Measurements from ENCODE around the gene CEBPG. TPM values are rescaled to one million over a fixed set of nuclear protein-coding genes. Genes with fewer than 3 reads are reported as not detected.
A peak's percentile ranks its signal among the peaks of the same experiment; 100 is the strongest.

CEBPG gene
- total and polyA plus RNA-seq, 11 donors, result 11.8 to 30.7 (median 14.7) TPM

DNA sequence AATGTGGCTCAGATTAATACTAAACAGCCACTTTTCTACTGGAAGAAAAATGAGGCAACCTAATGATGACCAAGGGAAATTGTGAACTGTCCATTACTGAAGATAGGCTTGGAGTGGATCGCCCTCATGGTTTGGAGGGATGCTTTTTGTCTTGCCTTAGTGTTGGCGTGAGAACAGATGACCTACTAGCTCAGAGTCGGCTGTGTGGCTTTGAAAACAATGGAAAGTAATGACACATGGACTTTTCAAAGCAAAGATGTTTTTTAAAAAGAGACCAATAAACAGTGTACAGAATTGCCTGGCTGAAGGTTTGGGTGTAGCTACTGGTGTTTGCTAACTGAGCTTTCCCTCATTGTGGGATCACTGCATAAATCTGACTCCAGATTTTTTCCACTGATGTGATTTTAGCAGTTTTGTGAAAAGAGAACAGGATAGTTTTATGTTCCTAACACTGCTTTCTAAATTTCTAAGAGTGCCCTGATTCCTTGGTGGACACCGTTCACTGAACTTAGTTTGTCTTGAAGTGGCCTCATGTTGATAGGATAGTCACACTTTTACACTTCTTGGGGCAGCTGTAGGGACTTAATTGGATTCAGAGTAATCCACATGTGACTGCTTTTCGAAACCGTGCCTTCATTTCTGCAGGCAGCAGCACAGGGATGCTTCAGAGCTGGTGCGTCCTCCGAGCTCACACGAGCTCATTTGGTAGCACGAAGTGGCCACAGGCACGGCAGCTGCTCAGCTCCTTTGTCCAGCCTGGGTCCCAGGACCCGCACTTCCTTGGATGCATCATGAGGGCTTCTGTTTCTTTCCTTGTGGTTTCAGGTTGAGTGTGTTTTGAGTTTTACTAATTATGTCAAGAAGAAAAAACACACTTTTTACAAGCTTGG is 4.3 kb downstream of the CEBPG start:
- intact Hi-C loops (cut with DNase I), result loop anchor here in 5 of 10 donors (2.0 to 10.0 kb wide), 3 partner anchors 13 to 76 kb away; partner anchors contain the start of gene CEBPA (in 3 of the 5)
- ATAC-seq (no peak), DNase-seq (no peak)
- TF ChIP-seq, protein P1, sequence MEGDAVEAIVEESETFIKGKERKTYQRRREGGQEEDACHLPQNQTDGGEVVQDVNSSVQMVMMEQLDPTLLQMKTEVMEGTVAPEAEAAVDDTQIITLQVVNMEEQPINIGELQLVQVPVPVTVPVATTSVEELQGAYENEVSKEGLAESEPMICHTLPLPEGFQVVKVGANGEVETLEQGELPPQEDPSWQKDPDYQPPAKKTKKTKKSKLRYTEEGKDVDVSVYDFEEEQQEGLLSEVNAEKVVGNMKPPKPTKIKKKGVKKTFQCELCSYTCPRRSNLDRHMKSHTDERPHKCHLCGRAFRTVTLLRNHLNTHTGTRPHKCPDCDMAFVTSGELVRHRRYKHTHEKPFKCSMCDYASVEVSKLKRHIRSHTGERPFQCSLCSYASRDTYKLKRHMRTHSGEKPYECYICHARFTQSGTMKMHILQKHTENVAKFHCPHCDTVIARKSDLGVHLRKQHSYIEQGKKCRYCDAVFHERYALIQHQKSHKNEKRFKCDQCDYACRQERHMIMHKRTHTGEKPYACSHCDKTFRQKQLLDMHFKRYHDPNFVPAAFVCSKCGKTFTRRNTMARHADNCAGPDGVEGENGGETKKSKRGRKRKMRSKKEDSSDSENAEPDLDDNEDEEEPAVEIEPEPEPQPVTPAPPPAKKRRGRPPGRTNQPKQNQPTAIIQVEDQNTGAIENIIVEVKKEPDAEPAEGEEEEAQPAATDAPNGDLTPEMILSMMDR (IDR thresholded peaks at IDR 0.05), result no peak
- TF ChIP-seq POLR2A (IDR thresholded peaks at IDR 0.05), result no peak
- Histone ChIP-seq H3K9me3 (no peaks in the 10 kb centered on the region), H3K4me3 (no peak overlapping the region), H3K36me3 (peaks cover 0 to 30% (median 24%) of the 10 kb centered on the region in 9 donors), H3K4me1 (peaks cover 4 to 65% (median 31%) of the 10 kb centered on the region in 12 donors), H3K27me3 (no peaks in the 10 kb centered on the region), H3K27ac (peak overlapping the region in 6 of 12 donors; percentile 2 to 98 (median 48))
- 79 to 89% (median 80%) methylated on average over 12 of the region's 12 CpGs for WGBS, 4 donors

DNA sequence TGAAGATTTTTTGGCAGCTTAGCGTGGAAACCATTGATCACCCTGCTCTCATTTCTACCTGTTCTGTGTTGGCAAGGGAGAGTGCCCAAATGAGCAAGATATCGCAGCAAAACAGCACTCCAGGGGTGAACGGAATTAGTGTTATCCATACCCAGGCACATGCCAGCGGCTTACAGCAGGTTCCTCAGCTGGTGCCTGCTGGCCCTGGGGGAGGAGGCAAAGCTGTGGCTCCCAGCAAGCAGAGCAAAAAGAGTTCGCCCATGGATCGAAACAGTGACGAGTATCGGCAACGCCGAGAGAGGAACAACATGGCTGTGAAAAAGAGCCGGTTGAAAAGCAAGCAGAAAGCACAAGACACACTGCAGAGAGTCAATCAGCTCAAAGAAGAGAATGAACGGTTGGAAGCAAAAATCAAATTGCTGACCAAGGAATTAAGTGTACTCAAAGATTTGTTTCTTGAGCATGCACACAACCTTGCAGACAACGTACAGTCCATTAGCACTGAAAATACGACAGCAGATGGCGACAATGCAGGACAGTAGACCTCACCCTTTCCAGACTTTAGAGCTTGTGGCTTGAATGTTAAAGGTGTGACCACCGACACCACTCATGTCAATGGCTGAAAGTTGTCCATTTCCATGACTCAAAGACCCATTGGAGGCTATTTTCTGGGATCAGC is 5.8 kb downstream of the CEBPG start:
- H3K9me3 ChIP-seq, result no peaks in the 10 kb centered on the region

DNA sequence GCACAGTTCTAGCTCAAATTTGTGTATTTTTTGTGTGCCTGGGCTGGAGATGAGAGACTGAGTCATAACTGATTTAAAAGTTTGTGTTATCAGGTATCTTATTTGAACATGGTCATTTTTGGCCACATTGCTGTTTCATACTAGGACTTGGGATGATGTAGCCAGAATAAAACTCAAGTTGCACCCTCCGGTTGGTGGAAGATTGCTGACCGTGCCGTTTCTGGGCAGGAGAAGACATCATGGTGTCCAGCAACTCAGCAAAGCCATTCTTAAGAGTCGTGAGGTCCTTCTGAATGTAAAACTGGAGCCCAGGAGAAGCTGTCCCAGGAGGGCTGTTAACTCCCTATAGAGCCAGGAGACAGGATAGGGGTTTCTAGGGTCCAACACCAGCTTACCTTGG is 7.6 kb downstream of the CEBPG start:
- Histone ChIP-seq H3K36me3 (peaks cover 0 to 44% (median 27%) of the 10 kb centered on the region in 9 donors), H3K9me3 (no peaks in the 10 kb centered on the region), H3K4me1 (peaks cover 0 to 42% (median 22%) of the 10 kb centered on the region in 12 donors), H3K27me3 (no peaks in the 10 kb centered on the region), H3K27ac (no peak overlapping the region), H3K4me3 (no peak overlapping the region)
- TF ChIP-seq, protein P1 (IDR thresholded peaks at IDR 0.05), result no peak
- no peak for TF ChIP-seq POLR2A (IDR thresholded peaks at IDR 0.05)
- WGBS, 4 donors, result 82 to 96% (median 94%) methylated on average over 4 of the region's 4 CpGs
- ATAC-seq (no peak), DNase-seq (no peak)
- intact Hi-C loops (cut with DNase I), result no loop called here

More for the DNA sequence above, 5.8 kb downstream of the CEBPG start:
- TF ChIP-seq POLR2A (IDR thresholded peaks at IDR 0.05), result no peak
- TF ChIP-seq, protein P1 (IDR thresholded peaks at IDR 0.05), result no peak
- 95% methylated on average over 16 of the region's 16 CpGs for WGBS, 4 donors
- Histone ChIP-seq H3K27ac (no peak overlapping the region), H3K4me1 (peaks cover 4 to 60% (median 30%) of the 10 kb centered on the region in 12 donors), H3K36me3 (peaks cover 0 to 37% (median 27%) of the 10 kb centered on the region in 9 donors), H3K4me3 (no peak overlapping the region), H3K27me3 (no peaks in the 10 kb centered on the region)
- ATAC-seq (no peak), DNase-seq (no peak)
- intact Hi-C loops (cut with DNase I), result loop anchor here in 3 of 10 donors (5.0 to 10.0 kb wide), 2 partner anchors 74 to 77 kb away; partner anchors contain the start of gene CEBPA (in 3 of the 3)

DNA sequence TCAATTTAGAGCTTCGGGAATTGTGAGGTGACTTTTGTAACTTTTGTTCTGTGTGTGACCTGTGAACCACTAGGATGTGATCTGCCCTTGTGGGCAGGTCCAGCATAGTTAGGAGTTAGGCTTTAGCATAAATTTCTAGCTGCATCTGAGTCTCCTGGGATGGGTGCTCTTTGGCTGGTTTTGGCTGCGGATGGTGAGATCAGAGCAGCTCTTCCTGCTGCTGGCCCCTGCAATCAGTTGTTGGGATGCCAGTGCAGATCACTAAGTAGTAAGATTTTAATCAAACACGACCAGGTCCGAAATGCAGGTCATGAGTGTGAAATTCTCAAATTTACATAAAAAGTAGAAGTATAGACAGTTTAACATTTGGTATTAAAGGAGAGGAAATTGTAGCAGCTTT is 8.5 kb downstream of the CEBPG start:
- ATAC-seq (no peak), DNase-seq (no peak)
- Histone ChIP-seq H3K27me3 (no peaks in the 10 kb centered on the region), H3K9me3 (no peaks in the 10 kb centered on the region), H3K27ac (no peak overlapping the region), H3K36me3 (peaks cover 0 to 48% (median 27%) of the 10 kb centered on the region in 9 donors), H3K4me1 (peaks cover 0 to 39% (median 19%) of the 10 kb centered on the region in 12 donors), H3K4me3 (no peak overlapping the region)
- WGBS, 4 donors, result 83 to 92% (median 87%) methylated on average over 4 of the region's 4 CpGs
- intact Hi-C loops (cut with DNase I), result no loop called here
- TF ChIP-seq, protein P1 (IDR thresholded peaks at IDR 0.05), result no peak
- TF ChIP-seq POLR2A (IDR thresholded peaks at IDR 0.05), result no peak

All from heart left ventricle (tissue), 16 donors.